Ovary (tissue), 3 donors: Measurements from ENCODE around the gene ADAM11.

ENCODE experiments used
- CTCF ChIP-seq, 3 donors: fragments of 450-650 bp in 2 of 3; fragments of 200-600 bp in 1 of 3; IDR thresholded peaks; one replicate each; pipeline versions ENCODE4 v1.5.1 to v1.8.0; 2016 to 2022; ENCODE audit warnings: antibody characterized with exemption in 3 of 3, mild to moderate bottlenecking in 1 of 3
- POLR2A ChIP-seq: fragments of 450-650 bp; IDR thresholded peaks from one replicate; pipeline ENCODE4 v1.6.1; 2017; ENCODE audit warnings: antibody characterized with exemption, mild to moderate bottlenecking, moderate library complexity
- donor health status: DM: no; HTN: no; CAD: no.

GRCh38 chr17:44785921-44786320 is 27.1 kb downstream of the ADAM11 start:
- TF ChIP-seq POLR2A (no peak), CTCF (IDR thresholded peaks at IDR 0.05) (no peak)
